ENCODE measurements around the gene PPFIA2.

The PPFIA2 gene

GRCh38 chr12:81472934-81473333 is 286.2 kb downstream of the PPFIA2 start:
- Histone ChIP-seq H3K79me2 (ENCODE audit: insufficient read depth, low read length) (no peaks in the 10 kb centered on the region), H3F3A (ENCODE audit: insufficient read depth, low read length) (no peaks in the 10 kb centered on the region), H4K20me1 (ENCODE audit: insufficient read depth, low read length) (no peaks in the 10 kb centered on the region), H3K4me1 (ENCODE audit: insufficient read depth, low read length, severe bottlenecking) (no peaks in the 10 kb centered on the region), H3K36me3 (ENCODE audit: insufficient read depth, low read length) (no peaks in the 10 kb centered on the region), H3K9me3 (ENCODE audit: low read length) (no peaks in the 10 kb centered on the region), H3K9ac (ENCODE audit: low read length) (no peak overlapping the region), H3K4me2 (ENCODE audit: low read length) (no peak overlapping the region), H3K9me2 (ENCODE audit: low read depth, low read length) (no peaks in the 10 kb centered on the region), H3K27ac (ENCODE audit: low read depth, low read length, poor library complexity, severe bottlenecking) (no peak overlapping the region), H3K4me3 (ENCODE audit: low read depth, low read length, poor library complexity, severe bottlenecking) (no peak overlapping the region), H2AFZ (ENCODE audit: low read length) (no peak overlapping the region), H3K27me3 (ENCODE audit: insufficient read depth, low read length) (no peaks in the 10 kb centered on the region)
- TF ChIP-seq, protein P1, sequence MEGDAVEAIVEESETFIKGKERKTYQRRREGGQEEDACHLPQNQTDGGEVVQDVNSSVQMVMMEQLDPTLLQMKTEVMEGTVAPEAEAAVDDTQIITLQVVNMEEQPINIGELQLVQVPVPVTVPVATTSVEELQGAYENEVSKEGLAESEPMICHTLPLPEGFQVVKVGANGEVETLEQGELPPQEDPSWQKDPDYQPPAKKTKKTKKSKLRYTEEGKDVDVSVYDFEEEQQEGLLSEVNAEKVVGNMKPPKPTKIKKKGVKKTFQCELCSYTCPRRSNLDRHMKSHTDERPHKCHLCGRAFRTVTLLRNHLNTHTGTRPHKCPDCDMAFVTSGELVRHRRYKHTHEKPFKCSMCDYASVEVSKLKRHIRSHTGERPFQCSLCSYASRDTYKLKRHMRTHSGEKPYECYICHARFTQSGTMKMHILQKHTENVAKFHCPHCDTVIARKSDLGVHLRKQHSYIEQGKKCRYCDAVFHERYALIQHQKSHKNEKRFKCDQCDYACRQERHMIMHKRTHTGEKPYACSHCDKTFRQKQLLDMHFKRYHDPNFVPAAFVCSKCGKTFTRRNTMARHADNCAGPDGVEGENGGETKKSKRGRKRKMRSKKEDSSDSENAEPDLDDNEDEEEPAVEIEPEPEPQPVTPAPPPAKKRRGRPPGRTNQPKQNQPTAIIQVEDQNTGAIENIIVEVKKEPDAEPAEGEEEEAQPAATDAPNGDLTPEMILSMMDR (IDR thresholded peaks at IDR 0.05; ENCODE audit: low read length) = no peak
- TF ChIP-seq EZH2 (IDR thresholded peaks at IDR 0.05; ENCODE audit: borderline replicate concordance, low read length) = no peak

DNA sequence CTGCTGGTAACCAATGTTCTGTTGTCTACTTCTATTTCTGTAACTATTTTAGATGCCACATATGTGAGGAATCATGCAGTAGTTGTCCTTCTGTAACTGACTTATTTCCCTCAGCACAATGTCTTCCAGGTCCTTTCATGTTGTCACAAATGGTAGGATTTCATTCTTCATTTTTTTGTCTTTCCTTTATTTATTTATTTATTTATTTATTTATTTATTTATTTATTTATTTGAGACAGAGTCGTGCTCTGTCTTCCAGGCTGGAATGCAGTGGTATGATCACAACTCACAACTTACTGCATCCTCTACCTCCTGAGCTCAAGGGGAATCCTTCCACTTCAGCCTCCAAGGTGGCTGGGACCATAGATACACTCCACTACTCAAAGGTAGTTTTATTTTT is 288.2 kb downstream of the PPFIA2 start:
- no peaks in the 10 kb centered on the region for H3K4me1 ChIP-seq (ENCODE audit: insufficient read depth, low read length, severe bottlenecking)
- H3K4me2 ChIP-seq (ENCODE audit: low read length) = no peak overlapping the region
- H3K79me2 ChIP-seq (ENCODE audit: insufficient read depth, low read length) = no peaks in the 10 kb centered on the region
- no peaks in the 10 kb centered on the region for H3F3A ChIP-seq (ENCODE audit: insufficient read depth, low read length)
- H4K20me1 ChIP-seq (ENCODE audit: insufficient read depth, low read length) = no peaks in the 10 kb centered on the region
- H3K9ac ChIP-seq (ENCODE audit: low read length) = no peak overlapping the region
- H3K27ac ChIP-seq (ENCODE audit: low read depth, low read length, poor library complexity, severe bottlenecking) = no peak overlapping the region
- H3K9me3 ChIP-seq (ENCODE audit: low read length) = no peaks in the 10 kb centered on the region
- H2AFZ ChIP-seq (ENCODE audit: low read length) = no peak overlapping the region
- no peak for TF ChIP-seq EZH2 (IDR thresholded peaks at IDR 0.05; ENCODE audit: borderline replicate concordance, low read length)
- TF ChIP-seq, protein P1 (IDR thresholded peaks at IDR 0.05; ENCODE audit: low read length) = no peak
- no peak overlapping the region for H3K4me3 ChIP-seq (ENCODE audit: low read depth, low read length, poor library complexity, severe bottlenecking)
- H3K36me3 ChIP-seq (ENCODE audit: insufficient read depth, low read length) = no peaks in the 10 kb centered on the region
- no peaks in the 10 kb centered on the region for H3K27me3 ChIP-seq (ENCODE audit: insufficient read depth, low read length)
- H3K9me2 ChIP-seq (ENCODE audit: low read depth, low read length) = no peaks in the 10 kb centered on the region

DNA sequence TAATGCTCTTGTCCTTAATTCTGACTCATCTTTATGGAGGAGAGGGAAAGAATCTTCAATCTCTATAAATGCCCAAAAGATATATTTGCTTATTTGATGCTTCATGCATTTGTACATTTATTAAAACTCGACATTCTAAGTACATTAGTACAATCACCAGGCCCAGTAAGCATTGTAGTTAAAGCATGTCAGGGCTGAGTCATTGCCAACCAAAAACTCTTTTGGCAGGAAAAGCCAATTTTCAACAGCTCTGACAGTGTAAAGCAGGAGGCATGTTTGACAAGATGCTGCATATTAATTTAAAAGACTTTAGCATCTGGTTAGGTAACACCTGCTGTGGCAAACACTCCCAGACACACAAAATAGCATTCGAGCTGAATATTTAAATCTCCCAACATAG is 290.9 kb downstream of the PPFIA2 start:
- Histone ChIP-seq H4K20me1 (ENCODE audit: insufficient read depth, low read length) (no peaks in the 10 kb centered on the region), H3F3A (ENCODE audit: insufficient read depth, low read length) (no peaks in the 10 kb centered on the region), H3K9me3 (ENCODE audit: low read length) (no peaks in the 10 kb centered on the region), H3K4me2 (ENCODE audit: low read length) (no peak overlapping the region), H2AFZ (ENCODE audit: low read length) (no peak overlapping the region), H3K9ac (ENCODE audit: low read length) (no peak overlapping the region), H3K27me3 (ENCODE audit: insufficient read depth, low read length) (no peaks in the 10 kb centered on the region), H3K36me3 (ENCODE audit: insufficient read depth, low read length) (no peaks in the 10 kb centered on the region), H3K79me2 (ENCODE audit: insufficient read depth, low read length) (no peaks in the 10 kb centered on the region), H3K27ac (ENCODE audit: low read depth, low read length, poor library complexity, severe bottlenecking) (no peak overlapping the region), H3K4me1 (ENCODE audit: insufficient read depth, low read length, severe bottlenecking) (no peaks in the 10 kb centered on the region), H3K9me2 (ENCODE audit: low read depth, low read length) (no peaks in the 10 kb centered on the region), H3K4me3 (ENCODE audit: low read depth, low read length, poor library complexity, severe bottlenecking) (no peak overlapping the region)
- TF ChIP-seq, protein P1 (IDR thresholded peaks at IDR 0.05; ENCODE audit: low read length) = no peak
- TF ChIP-seq EZH2 (IDR thresholded peaks at IDR 0.05; ENCODE audit: borderline replicate concordance, low read length) = no peak
